GM21526 (cell line): ENCODE results near the gene AGRN.
"Not testable (repeated sequence)": the region's sequence is repeated elsewhere in the genome, so short reads cannot be mapped to it uniquely, and the experiment has no call there.

Experiments
- ATAC-seq: cut with Tn5 transposase; IDR thresholded peaks from one replicate; pipeline ENCODE4 v1.9.1; 2021; ENCODE audit warnings: moderate library complexity; ENCODE audit not compliant: unreplicated experiment, low FRiP score

AGRN gene

GRCh38 chr1:1063261-1063944 lies 43.5 kb downstream of the AGRN start:
- no peak for ATAC-seq

- peak; percentile 36 for ATAC-seq
Observed at GRCh38 chr1:1063945-1064831, 44.3 kb downstream of the AGRN start.

GRCh38 chr1:1065265-1065939 lies 45.5 kb downstream of the AGRN start:
- ATAC-seq: no peak

GRCh38 chr1:1065940-1066304 lies 46.0 kb downstream of the AGRN start:
- not testable (repeated sequence) for ATAC-seq

GRCh38 chr1:1066403-1067283 lies 46.7 kb downstream of the AGRN start:
- no peak for ATAC-seq

- no peak for ATAC-seq
Observed at GRCh38 chr1:1067284-1067859, 47.5 kb downstream of the AGRN start.

- ATAC-seq: no peak
Observed at GRCh38 chr1:1067860-1068516, 48.1 kb downstream of the AGRN start.

GRCh38 chr1:1068517-1069055 lies 48.7 kb downstream of the AGRN start:
- ATAC-seq: no peak

- peak; percentile 43 for ATAC-seq
Observed at GRCh38 chr1:1069056-1069710, 49.3 kb downstream of the AGRN start.

- ATAC-seq: no peak
Observed at GRCh38 chr1:1069711-1070676, 50.1 kb downstream of the AGRN start.

- ATAC-seq: no peak
Observed at GRCh38 chr1:1071486-1072298, 51.8 kb downstream of the AGRN start.

- ATAC-seq: no peak
Observed at GRCh38 chr1:1072299-1072848, 52.5 kb downstream of the AGRN start.

- ATAC-seq: no peak
Observed at GRCh38 chr1:1072849-1073742, 53.2 kb downstream of the AGRN start.

- no peak for ATAC-seq
Observed at GRCh38 chr1:1073743-1074587, 54.0 kb downstream of the AGRN start, which contains the start of gene RNF223. TSS of gene RNF223 (minus strand) at chr1:1074306. CDS start at chr1:1072566, 1,740 bp downstream.
